ENCODE measurements around the gene CSNK1G1.
"Not testable (repeated sequence)": the region's sequence is repeated elsewhere in the genome, so short reads cannot be mapped to it uniquely, and the experiment has no call there.

DNA sequence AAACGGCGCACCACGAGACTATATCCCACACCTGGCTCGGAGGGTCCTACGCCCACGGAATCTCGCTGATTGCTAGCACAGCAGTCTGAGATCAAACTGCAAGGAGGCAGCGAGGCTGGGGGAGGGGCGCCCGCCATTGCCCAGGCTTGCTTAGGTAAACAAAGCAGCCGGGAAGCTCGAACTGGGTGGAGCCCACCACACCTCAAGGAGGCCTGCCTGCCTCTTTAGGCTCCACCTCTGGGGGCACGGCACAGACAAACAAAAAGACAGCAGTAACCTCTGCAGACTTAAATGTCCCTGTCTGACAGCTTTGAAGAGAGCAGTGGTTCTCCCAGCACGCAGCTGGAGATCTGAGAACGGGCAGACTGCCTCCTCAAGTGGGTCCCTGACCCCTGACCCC, 29.0 kb downstream of the CSNK1G1 start:
- TF ChIP-seq CTCF (IDR thresholded peaks at IDR 0.05; ENCODE audit: low read depth, low read length); EZH2phosphoT487 (IDR thresholded peaks at IDR 0.05; ENCODE audit: low read depth): not testable (repeated sequence)

Measured in OCI-LY3 (cell line).